ENCODE results near the gene DYNC2I2.

Gene DYNC2I2

GRCh38 chr9:128627127-128627715 lies 29.4 kb downstream of the DYNC2I2 start:
- H3K4me1 ChIP-seq (ENCODE audit: insufficient read depth, low read length, poor library complexity, severe bottlenecking): no peaks in the 10 kb centered on the region
- no peaks in the 10 kb centered on the region for H3K9me3 ChIP-seq (ENCODE audit: insufficient read depth, low read depth, low read length)
- H3K79me2 ChIP-seq (ENCODE audit: insufficient read depth, low read length): no peaks in the 10 kb centered on the region
- no peaks in the 10 kb centered on the region for H3F3A ChIP-seq (ENCODE audit: low read depth)
- H3K9me2 ChIP-seq (replicated peaks; ENCODE audit: low read depth, low read length): no peaks in the 10 kb centered on the region
- H3K9ac ChIP-seq (ENCODE audit: low read depth, low read length, poor library complexity, severe bottlenecking): no peak overlapping the region
- TF ChIP-seq CTCF (conservative IDR thresholded peaks at IDR 0.05; ENCODE audit: low read length) (no peak), EZH2phosphoT487 (IDR thresholded peaks at IDR 0.05; ENCODE audit: borderline replicate concordance) (no peak)
- no peak overlapping the region for H2AFZ ChIP-seq (ENCODE audit: low read length)
- no peak overlapping the region for H3K4me2 ChIP-seq (ENCODE audit: low read depth, low read length, poor library complexity, severe bottlenecking)
- H3K4me3 ChIP-seq (ENCODE audit: low read length, poor library complexity, severe bottlenecking): no peak overlapping the region
- peaks cover 61% of the 10 kb centered on the region; the same call in 1 of the 2 replicates for H3K36me3 ChIP-seq (ENCODE audit: insufficient read depth, low read length)
- H4K20me1 ChIP-seq (ENCODE audit: insufficient read depth, low read length, poor library complexity, severe bottlenecking): no peaks in the 10 kb centered on the region
- H3K27me3 ChIP-seq (ENCODE audit: insufficient read depth, low read length, poor library complexity, severe bottlenecking): no peaks in the 10 kb centered on the region

DNA sequence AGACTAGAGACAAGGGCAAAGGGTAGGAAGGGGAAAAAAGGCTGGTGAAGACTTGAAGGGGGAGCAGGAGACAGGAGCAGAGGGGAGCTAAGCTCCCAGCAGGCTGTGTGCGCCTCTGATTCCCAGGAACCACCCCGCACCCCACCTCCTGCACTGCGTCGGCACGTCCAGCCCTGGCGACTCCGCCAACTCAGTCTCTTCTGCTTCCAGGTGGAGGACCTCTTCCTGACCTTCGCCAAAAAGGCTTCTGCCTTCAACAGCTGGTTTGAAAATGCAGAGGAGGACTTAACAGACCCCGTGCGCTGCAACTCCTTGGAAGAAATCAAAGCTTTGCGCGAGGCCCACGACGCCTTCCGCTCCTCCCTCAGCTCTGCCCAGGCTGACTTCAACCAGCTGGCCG lies 30.5 kb downstream of the DYNC2I2 start:
- Histone ChIP-seq H3K9ac (ENCODE audit: low read depth, low read length, poor library complexity, severe bottlenecking) (no peak overlapping the region), H3K27me3 (ENCODE audit: insufficient read depth, low read length, poor library complexity, severe bottlenecking) (no peaks in the 10 kb centered on the region), H2AFZ (ENCODE audit: low read length) (no peak overlapping the region), H3K36me3 (ENCODE audit: insufficient read depth, low read length) (peaks cover 66% of the 10 kb centered on the region; the same call in 1 of the 2 replicates), H3K79me2 (ENCODE audit: insufficient read depth, low read length) (no peaks in the 10 kb centered on the region), H3K4me1 (ENCODE audit: insufficient read depth, low read length, poor library complexity, severe bottlenecking) (no peaks in the 10 kb centered on the region), H3K9me2 (replicated peaks; ENCODE audit: low read depth, low read length) (no peaks in the 10 kb centered on the region), H3F3A (ENCODE audit: low read depth) (no peaks in the 10 kb centered on the region), H3K4me3 (ENCODE audit: low read length, poor library complexity, severe bottlenecking) (no peak overlapping the region), H3K9me3 (ENCODE audit: insufficient read depth, low read depth, low read length) (no peaks in the 10 kb centered on the region), H3K4me2 (ENCODE audit: low read depth, low read length, poor library complexity, severe bottlenecking) (no peak overlapping the region), H4K20me1 (ENCODE audit: insufficient read depth, low read length, poor library complexity, severe bottlenecking) (no peaks in the 10 kb centered on the region)
- TF ChIP-seq EZH2phosphoT487 (IDR thresholded peaks at IDR 0.05; ENCODE audit: borderline replicate concordance) (no peak), CTCF (conservative IDR thresholded peaks at IDR 0.05; ENCODE audit: low read length) (no peak)

GRCh38 chr9:128625391-128626146 lies 31.1 kb downstream of the DYNC2I2 start:
- H3K9me3 ChIP-seq (ENCODE audit: insufficient read depth, low read depth, low read length): no peaks in the 10 kb centered on the region
- no peak overlapping the region for H3K4me3 ChIP-seq (ENCODE audit: low read length, poor library complexity, severe bottlenecking)
- H4K20me1 ChIP-seq (ENCODE audit: insufficient read depth, low read length, poor library complexity, severe bottlenecking): no peaks in the 10 kb centered on the region
- peaks cover 72% of the 10 kb centered on the region; the same call in 1 of the 2 replicates for H3K36me3 ChIP-seq (ENCODE audit: insufficient read depth, low read length)
- H3K4me1 ChIP-seq (ENCODE audit: insufficient read depth, low read length, poor library complexity, severe bottlenecking): no peaks in the 10 kb centered on the region
- H3K79me2 ChIP-seq (ENCODE audit: insufficient read depth, low read length): no peaks in the 10 kb centered on the region
- no peaks in the 10 kb centered on the region for H3F3A ChIP-seq (ENCODE audit: low read depth)
- no peak overlapping the region for H3K4me2 ChIP-seq (ENCODE audit: low read depth, low read length, poor library complexity, severe bottlenecking)
- H3K9me2 ChIP-seq (replicated peaks; ENCODE audit: low read depth, low read length): no peaks in the 10 kb centered on the region
- TF ChIP-seq EZH2phosphoT487 (IDR thresholded peaks at IDR 0.05; ENCODE audit: borderline replicate concordance): no peak
- 0 out of 2 replicates have a peak, but pooled peaks have one; percentile 20 for TF ChIP-seq CTCF (conservative IDR thresholded peaks at IDR 0.05; ENCODE audit: low read length)
- H3K27me3 ChIP-seq (ENCODE audit: insufficient read depth, low read length, poor library complexity, severe bottlenecking): no peaks in the 10 kb centered on the region
- H2AFZ ChIP-seq (ENCODE audit: low read length): no peak overlapping the region
- no peak overlapping the region for H3K9ac ChIP-seq (ENCODE audit: low read depth, low read length, poor library complexity, severe bottlenecking)
